ENCODE data around the gene RXRA.

GRCh38 chr9:134388976-134389375, 62.7 kb downstream of the RXRA start:
- no peak for TF ChIP-seq HIC1 (tag by site-specific recombination; IDR thresholded peaks at IDR 0.05)
- TF ChIP-seq ZBTB7A (tag by site-specific recombination; IDR thresholded peaks at IDR 0.05; ENCODE audit: low read depth): no peak
- TF ChIP-seq, protein P1, sequence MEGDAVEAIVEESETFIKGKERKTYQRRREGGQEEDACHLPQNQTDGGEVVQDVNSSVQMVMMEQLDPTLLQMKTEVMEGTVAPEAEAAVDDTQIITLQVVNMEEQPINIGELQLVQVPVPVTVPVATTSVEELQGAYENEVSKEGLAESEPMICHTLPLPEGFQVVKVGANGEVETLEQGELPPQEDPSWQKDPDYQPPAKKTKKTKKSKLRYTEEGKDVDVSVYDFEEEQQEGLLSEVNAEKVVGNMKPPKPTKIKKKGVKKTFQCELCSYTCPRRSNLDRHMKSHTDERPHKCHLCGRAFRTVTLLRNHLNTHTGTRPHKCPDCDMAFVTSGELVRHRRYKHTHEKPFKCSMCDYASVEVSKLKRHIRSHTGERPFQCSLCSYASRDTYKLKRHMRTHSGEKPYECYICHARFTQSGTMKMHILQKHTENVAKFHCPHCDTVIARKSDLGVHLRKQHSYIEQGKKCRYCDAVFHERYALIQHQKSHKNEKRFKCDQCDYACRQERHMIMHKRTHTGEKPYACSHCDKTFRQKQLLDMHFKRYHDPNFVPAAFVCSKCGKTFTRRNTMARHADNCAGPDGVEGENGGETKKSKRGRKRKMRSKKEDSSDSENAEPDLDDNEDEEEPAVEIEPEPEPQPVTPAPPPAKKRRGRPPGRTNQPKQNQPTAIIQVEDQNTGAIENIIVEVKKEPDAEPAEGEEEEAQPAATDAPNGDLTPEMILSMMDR (tag by site-specific recombination; IDR thresholded peaks at IDR 0.05): no peak
- TF ChIP-seq ZNF776 (tag by site-specific recombination; IDR thresholded peaks at IDR 0.05; ENCODE audit: borderline replicate concordance): no peak
- no peak for TF ChIP-seq ZNF37A (tag by site-specific recombination; IDR thresholded peaks at IDR 0.05)
- TF ChIP-seq ZNF121 (tag by site-specific recombination; IDR thresholded peaks at IDR 0.05): no peak
- TF ChIP-seq, protein P2, sequence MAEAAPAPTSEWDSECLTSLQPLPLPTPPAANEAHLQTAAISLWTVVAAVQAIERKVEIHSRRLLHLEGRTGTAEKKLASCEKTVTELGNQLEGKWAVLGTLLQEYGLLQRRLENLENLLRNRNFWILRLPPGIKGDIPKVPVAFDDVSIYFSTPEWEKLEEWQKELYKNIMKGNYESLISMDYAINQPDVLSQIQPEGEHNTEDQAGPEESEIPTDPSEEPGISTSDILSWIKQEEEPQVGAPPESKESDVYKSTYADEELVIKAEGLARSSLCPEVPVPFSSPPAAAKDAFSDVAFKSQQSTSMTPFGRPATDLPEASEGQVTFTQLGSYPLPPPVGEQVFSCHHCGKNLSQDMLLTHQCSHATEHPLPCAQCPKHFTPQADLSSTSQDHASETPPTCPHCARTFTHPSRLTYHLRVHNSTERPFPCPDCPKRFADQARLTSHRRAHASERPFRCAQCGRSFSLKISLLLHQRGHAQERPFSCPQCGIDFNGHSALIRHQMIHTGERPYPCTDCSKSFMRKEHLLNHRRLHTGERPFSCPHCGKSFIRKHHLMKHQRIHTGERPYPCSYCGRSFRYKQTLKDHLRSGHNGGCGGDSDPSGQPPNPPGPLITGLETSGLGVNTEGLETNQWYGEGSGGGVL (tag by site-specific recombination; IDR thresholded peaks at IDR 0.05): no peak
- TF ChIP-seq YY1 (tag by site-specific recombination; IDR thresholded peaks at IDR 0.05): no peak
- TF ChIP-seq ZIC2 (tag by site-specific recombination; IDR thresholded peaks at IDR 0.05): no peak
- TF ChIP-seq ZSCAN5A (tag by site-specific recombination; IDR thresholded peaks at IDR 0.05): no peak
- no peak for TF ChIP-seq ZNF423 (tag by site-specific recombination; IDR thresholded peaks at IDR 0.05)

Measured in HEK293 (cell line).